Globus pallidus (tissue), 1 donor: Measurements from ENCODE around the gene HSF4.
"Not testable (repeated sequence)": the region's sequence is repeated elsewhere in the genome, so short reads cannot be mapped to it uniquely, and the experiment has no call there.

Source experiments
- DNase-seq: peaks from one replicate; pipeline ENCODE4 v3.0.0-alpha.2; 2015; ENCODE audit warnings: low spot score

HSF4 gene

GRCh38 chr16:67164599-67165061 is at the start of gene HSF4:
TSS of gene HSF4 (plus strand) at chr16:67164745. CDS start at chr16:67164812, 67 bp downstream.
- no peak for DNase-seq

- DNase-seq, result no peak
Measured at GRCh38 chr16:67114793-67115192, 49.8 kb upstream of the HSF4 start.

- DNase-seq, result no peak
Measured at GRCh38 chr16:67115639-67116038, 48.9 kb upstream of the HSF4 start.

GRCh38 chr16:67116388-67117311 is 47.9 kb upstream of the HSF4 start:
- peak; percentile 79 for DNase-seq

GRCh38 chr16:67117716-67118115 is 46.8 kb upstream of the HSF4 start:
- no peak for DNase-seq

- no peak for DNase-seq
Measured at GRCh38 chr16:67120025-67120424, 44.5 kb upstream of the HSF4 start.

- DNase-seq, result not testable (repeated sequence)
Measured at GRCh38 chr16:67122799-67123198, 41.7 kb upstream of the HSF4 start.

GRCh38 chr16:67128417-67128816 is 36.1 kb upstream of the HSF4 start:
- DNase-seq, result no peak

GRCh38 chr16:67128887-67129286 is 35.7 kb upstream of the HSF4 start:
- no peak for DNase-seq

- peak; percentile 76 for DNase-seq
Measured at GRCh38 chr16:67129422-67129821, 35.1 kb upstream of the HSF4 start.

- no peak for DNase-seq
Measured at GRCh38 chr16:67137605-67138004, 26.9 kb upstream of the HSF4 start.

- DNase-seq, result no peak
Measured at GRCh38 chr16:67141391-67141790, 23.2 kb upstream of the HSF4 start.

GRCh38 chr16:67142342-67142741 is 22.2 kb upstream of the HSF4 start:
- DNase-seq, result no peak

GRCh38 chr16:67144943-67145342 is 19.6 kb upstream of the HSF4 start:
- no peak for DNase-seq

GRCh38 chr16:67145746-67146145 is 18.8 kb upstream of the HSF4 start:
- no peak for DNase-seq

GRCh38 chr16:67146523-67147357 is 17.8 kb upstream of the HSF4 start:
- DNase-seq, result peak; percentile 47

GRCh38 chr16:67147437-67148140 is 17.0 kb upstream of the HSF4 start:
- no peak for DNase-seq

GRCh38 chr16:67148221-67148620 is 16.3 kb upstream of the HSF4 start:
- no peak for DNase-seq

GRCh38 chr16:67148656-67149275 is 15.8 kb upstream of the HSF4 start:
- DNase-seq, result no peak

GRCh38 chr16:67149276-67150046 is 15.1 kb upstream of the HSF4 start:
- DNase-seq, result no peak
